ENCODE data around the gene ADCY2. TPM values are rescaled to one million over a fixed set of nuclear protein-coding genes. Genes with fewer than 3 reads are reported as not detected.

The ADCY2 gene
- total and polyA plus RNA-seq, 3 experiments from 2014 or later = not detected

DNA sequence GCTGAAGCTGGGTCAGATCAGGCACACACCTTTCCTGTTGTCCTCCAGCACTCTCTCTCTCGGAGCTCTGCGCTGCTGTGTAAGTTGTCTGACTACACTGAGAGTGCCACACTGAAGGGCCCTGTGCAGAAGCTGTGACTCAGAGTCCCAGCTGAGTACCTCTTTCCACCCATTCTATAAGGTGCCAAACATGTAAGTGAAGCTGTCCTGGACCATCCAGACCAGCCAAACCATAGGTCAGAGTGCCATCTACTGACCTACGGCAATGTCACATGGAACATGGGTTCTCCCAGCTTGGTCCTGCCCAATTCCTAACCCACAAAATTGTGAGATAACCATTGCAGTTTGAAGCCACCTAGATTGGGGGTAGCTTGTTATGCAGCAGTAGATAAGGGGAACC, 68.2 kb downstream of the ADCY2 start:
- CTCF ChIA-PET = no interaction called here
- H3K27ac Mint-ChIP-seq = no peak overlapping the region
- Histone ChIP-seq H3K27me3 (ENCODE audit: insufficient read depth, low read length, poor library complexity, severe bottlenecking) (no peaks in the 10 kb centered on the region), H3K27ac (ENCODE audit: low read depth, low read length) (no peak overlapping the region), H3K36me3 (ENCODE audit: insufficient read depth, low read length) (no peaks in the 10 kb centered on the region), H3K4me1 (ENCODE audit: insufficient read depth, low read length) (no peaks in the 10 kb centered on the region), H3K9me3 (ENCODE audit: low read length) (no peaks in the 10 kb centered on the region), H3K4me3 (ENCODE audit: low read length) (no peak overlapping the region)
- no peaks in the 10 kb centered on the region for H3K36me3 Mint-ChIP-seq
- H3K27me3 Mint-ChIP-seq = no peaks in the 10 kb centered on the region
- no peaks in the 10 kb centered on the region for H3K4me1 Mint-ChIP-seq
- peaks cover 0 to 2% (median 0%) of the 10 kb centered on the region in 5 donors for H3K9me3 Mint-ChIP-seq
- POLR2A ChIA-PET = no interaction called here
- DNase-seq = no peak
- no peak overlapping the region for H3K4me3 Mint-ChIP-seq

DNA sequence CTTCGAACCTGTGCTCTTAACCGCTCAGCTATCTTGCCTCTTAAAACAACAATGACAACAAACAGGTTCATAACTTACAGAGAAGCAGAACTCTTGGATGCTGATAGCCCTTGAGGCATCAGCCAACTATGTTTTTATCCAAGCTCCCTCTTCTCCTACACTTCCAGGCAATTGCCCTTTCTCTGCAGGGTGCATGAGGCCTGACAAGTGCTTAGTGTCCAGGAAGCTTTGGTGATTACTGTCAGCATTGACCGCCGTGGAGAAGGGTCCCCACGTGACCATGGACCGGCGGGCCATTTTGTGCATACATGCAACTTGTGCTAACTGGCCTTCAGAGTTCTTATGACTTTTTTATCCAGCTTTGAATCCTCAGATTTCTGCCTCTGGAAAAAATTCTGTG, 71.2 kb downstream of the ADCY2 start:
- Histone ChIP-seq H3K27me3 (ENCODE audit: insufficient read depth, low read length, poor library complexity, severe bottlenecking) (no peaks in the 10 kb centered on the region), H3K36me3 (ENCODE audit: insufficient read depth, low read length) (no peaks in the 10 kb centered on the region), H3K27ac (ENCODE audit: low read depth, low read length) (no peak overlapping the region), H3K4me3 (ENCODE audit: low read length) (no peak overlapping the region), H3K4me1 (ENCODE audit: insufficient read depth, low read length) (no peaks in the 10 kb centered on the region), H3K9me3 (ENCODE audit: low read length) (no peaks in the 10 kb centered on the region)
- CTCF ChIA-PET = no interaction called here
- no peaks in the 10 kb centered on the region for H3K4me1 Mint-ChIP-seq
- H3K36me3 Mint-ChIP-seq = no peaks in the 10 kb centered on the region
- H3K4me3 Mint-ChIP-seq = no peak overlapping the region
- no peak for DNase-seq
- POLR2A ChIA-PET = no interaction called here
- H3K27ac Mint-ChIP-seq = no peak overlapping the region
- peaks cover 0 to 7% (median 4%) of the 10 kb centered on the region in 5 donors for H3K9me3 Mint-ChIP-seq
- no peaks in the 10 kb centered on the region for H3K27me3 Mint-ChIP-seq

GRCh38 chr5:7468742-7469141, 72.8 kb downstream of the ADCY2 start:
- Mint-ChIP-seq H3K4me1 (no peaks in the 10 kb centered on the region), H3K36me3 (no peaks in the 10 kb centered on the region), H3K9me3 (peaks cover 0 to 9% (median 6%) of the 10 kb centered on the region in 5 donors), H3K27ac (no peak overlapping the region), H3K27me3 (no peaks in the 10 kb centered on the region), H3K4me3 (no peak overlapping the region)
- DNase-seq = no peak
- POLR2A ChIA-PET = no interaction called here
- CTCF ChIA-PET = no interaction called here
- Histone ChIP-seq H3K27me3 (ENCODE audit: insufficient read depth, low read length, poor library complexity, severe bottlenecking) (no peaks in the 10 kb centered on the region), H3K36me3 (ENCODE audit: insufficient read depth, low read length) (no peaks in the 10 kb centered on the region), H3K4me1 (ENCODE audit: insufficient read depth, low read length) (no peaks in the 10 kb centered on the region), H3K9me3 (ENCODE audit: low read length) (no peaks in the 10 kb centered on the region), H3K4me3 (ENCODE audit: low read length) (no peak overlapping the region), H3K27ac (ENCODE audit: low read depth, low read length) (no peak overlapping the region)

- H3K27ac Mint-ChIP-seq = no peak overlapping the region
- H3K4me1 Mint-ChIP-seq = no peaks in the 10 kb centered on the region
- DNase-seq = no peak
- Histone ChIP-seq H3K9me3 (ENCODE audit: low read length) (no peaks in the 10 kb centered on the region), H3K4me1 (ENCODE audit: insufficient read depth, low read length) (no peaks in the 10 kb centered on the region), H3K27me3 (ENCODE audit: insufficient read depth, low read length, poor library complexity, severe bottlenecking) (no peaks in the 10 kb centered on the region), H3K27ac (ENCODE audit: low read depth, low read length) (no peak overlapping the region), H3K36me3 (ENCODE audit: insufficient read depth, low read length) (no peaks in the 10 kb centered on the region), H3K4me3 (ENCODE audit: low read length) (no peak overlapping the region)
- no peaks in the 10 kb centered on the region for H3K27me3 Mint-ChIP-seq
- no peak overlapping the region for H3K4me3 Mint-ChIP-seq
- CTCF ChIA-PET = no interaction called here
- POLR2A ChIA-PET = no interaction called here
- H3K9me3 Mint-ChIP-seq = peaks cover 2 to 9% (median 7%) of the 10 kb centered on the region in 5 donors
- H3K36me3 Mint-ChIP-seq = no peaks in the 10 kb centered on the region
These were observed 75.8 kb downstream of the ADCY2 start for GRCh38 chr5:7471710-7472109.

DNA sequence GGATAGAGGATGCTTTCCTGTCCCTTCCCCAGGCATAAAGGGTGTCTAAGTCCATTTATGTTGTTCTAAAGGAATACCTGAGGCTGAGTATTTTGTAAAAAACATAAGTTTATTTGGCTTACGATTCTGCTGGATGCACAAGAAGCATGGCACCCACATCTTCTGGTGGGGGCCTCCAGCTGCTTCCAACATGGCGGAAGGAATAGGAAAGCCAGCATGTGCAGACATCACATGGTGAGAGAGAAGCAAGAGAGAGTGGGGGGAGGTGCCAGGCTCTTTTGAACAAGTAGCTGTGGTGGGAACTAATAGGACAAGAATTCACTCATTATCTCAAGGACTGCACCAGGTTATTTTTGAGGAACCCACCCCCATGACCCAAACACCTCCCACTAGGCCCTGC, 77.2 kb downstream of the ADCY2 start:
- POLR2A ChIA-PET = no interaction called here

DNA sequence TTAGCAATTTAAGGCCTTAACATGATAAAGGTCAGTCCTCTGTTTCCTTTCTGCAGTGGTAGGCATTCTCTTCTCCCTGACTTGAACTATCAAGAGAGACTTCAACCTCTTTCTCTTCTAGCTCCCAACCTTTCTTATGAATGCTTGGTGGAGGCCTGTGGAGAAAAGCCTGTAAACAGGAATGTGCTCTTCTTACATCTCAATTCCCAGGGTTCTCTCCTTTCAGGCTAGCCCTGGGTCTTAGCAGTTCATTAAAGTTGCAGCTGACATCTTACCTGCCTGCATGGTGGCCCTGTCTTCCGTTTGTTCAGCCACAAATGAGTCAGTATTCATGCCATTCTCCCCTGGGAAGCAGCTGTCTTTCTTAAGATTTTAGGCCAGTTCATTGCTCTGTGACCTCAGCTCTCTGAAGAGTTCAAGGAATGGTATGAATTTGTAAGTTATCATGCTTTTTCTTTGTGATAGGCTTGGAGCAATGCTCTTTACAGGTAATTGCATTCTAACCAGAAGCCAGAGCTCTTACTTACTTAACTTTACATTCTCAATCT, 77.8 kb downstream of the ADCY2 start:
- Histone ChIP-seq H3K27ac (ENCODE audit: low read depth, low read length) (no peak overlapping the region), H3K4me1 (ENCODE audit: insufficient read depth, low read length) (no peaks in the 10 kb centered on the region), H3K4me3 (ENCODE audit: low read length) (no peak overlapping the region), H3K9me3 (ENCODE audit: low read length) (no peaks in the 10 kb centered on the region), H3K36me3 (ENCODE audit: insufficient read depth, low read length) (no peaks in the 10 kb centered on the region), H3K27me3 (ENCODE audit: insufficient read depth, low read length, poor library complexity, severe bottlenecking) (no peaks in the 10 kb centered on the region)
- no peak overlapping the region for H3K27ac Mint-ChIP-seq
- H3K36me3 Mint-ChIP-seq = no peaks in the 10 kb centered on the region
- H3K27me3 Mint-ChIP-seq = no peaks in the 10 kb centered on the region
- POLR2A ChIA-PET = no interaction called here
- H3K4me3 Mint-ChIP-seq = no peak overlapping the region
- no peaks in the 10 kb centered on the region for H3K4me1 Mint-ChIP-seq
- no peak for DNase-seq
- peaks cover 2 to 9% (median 7%) of the 10 kb centered on the region in 5 donors for H3K9me3 Mint-ChIP-seq
- CTCF ChIA-PET = no interaction called here

More for the DNA sequence above, 77.2 kb downstream of the ADCY2 start:
- Histone ChIP-seq H3K9me3 (ENCODE audit: low read length) (no peaks in the 10 kb centered on the region), H3K27me3 (ENCODE audit: insufficient read depth, low read length, poor library complexity, severe bottlenecking) (no peaks in the 10 kb centered on the region), H3K27ac (ENCODE audit: low read depth, low read length) (no peak overlapping the region), H3K4me3 (ENCODE audit: low read length) (no peak overlapping the region), H3K36me3 (ENCODE audit: insufficient read depth, low read length) (no peaks in the 10 kb centered on the region), H3K4me1 (ENCODE audit: insufficient read depth, low read length) (no peaks in the 10 kb centered on the region)
- no peaks in the 10 kb centered on the region for H3K36me3 Mint-ChIP-seq
- no peak for DNase-seq
- H3K4me1 Mint-ChIP-seq = no peaks in the 10 kb centered on the region
- no peak overlapping the region for H3K4me3 Mint-ChIP-seq
- H3K27ac Mint-ChIP-seq = no peak overlapping the region
- no peaks in the 10 kb centered on the region for H3K27me3 Mint-ChIP-seq
- H3K9me3 Mint-ChIP-seq = peaks cover 2 to 9% (median 7%) of the 10 kb centered on the region in 5 donors
- CTCF ChIA-PET = no interaction called here

- Histone ChIP-seq H3K27ac (ENCODE audit: low read depth, low read length) (no peak overlapping the region), H3K4me1 (ENCODE audit: insufficient read depth, low read length) (no peaks in the 10 kb centered on the region), H3K36me3 (ENCODE audit: insufficient read depth, low read length) (no peaks in the 10 kb centered on the region), H3K4me3 (ENCODE audit: low read length) (no peak overlapping the region), H3K9me3 (ENCODE audit: low read length) (no peaks in the 10 kb centered on the region), H3K27me3 (ENCODE audit: insufficient read depth, low read length, poor library complexity, severe bottlenecking) (no peaks in the 10 kb centered on the region)
- Mint-ChIP-seq H3K27me3 (no peaks in the 10 kb centered on the region), H3K36me3 (no peaks in the 10 kb centered on the region), H3K4me3 (no peak overlapping the region), H3K9me3 (peaks cover 2 to 9% (median 7%) of the 10 kb centered on the region in 5 donors), H3K4me1 (no peaks in the 10 kb centered on the region), H3K27ac (no peak overlapping the region)
- ChIA-PET POLR2A (no interaction called here), CTCF (no interaction called here)
- no peak for DNase-seq
These were observed 79.0 kb downstream of the ADCY2 start for GRCh38 chr5:7474821-7475403.

DNA sequence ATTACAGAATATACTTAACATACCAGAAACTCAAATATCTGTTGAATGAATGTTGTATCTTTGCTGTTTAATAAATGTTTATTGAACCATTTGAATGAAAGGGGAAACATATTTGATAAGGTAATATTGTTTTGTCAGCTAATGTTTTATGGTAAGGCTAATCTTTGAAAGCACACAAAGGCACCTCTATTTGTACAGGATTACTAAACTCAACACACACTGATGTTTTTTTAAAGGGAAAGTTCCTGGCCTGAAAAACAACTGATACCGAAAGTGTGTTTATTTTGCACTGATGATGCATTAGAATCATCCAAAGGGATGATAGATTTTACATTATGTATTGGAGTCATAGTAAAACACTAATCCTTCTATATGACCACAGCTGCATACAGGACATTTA, 82.5 kb downstream of the ADCY2 start:
- H3K9me3 ChIP-seq (ENCODE audit: low read length) = no peaks in the 10 kb centered on the region
- POLR2A ChIA-PET = no interaction called here
- no peak overlapping the region for H3K4me3 ChIP-seq (ENCODE audit: low read length)

More for the DNA sequence above, 82.5 kb downstream of the ADCY2 start:
- Histone ChIP-seq H3K4me1 (ENCODE audit: insufficient read depth, low read length) (no peaks in the 10 kb centered on the region), H3K27ac (ENCODE audit: low read depth, low read length) (no peak overlapping the region), H3K36me3 (ENCODE audit: insufficient read depth, low read length) (no peaks in the 10 kb centered on the region), H3K27me3 (ENCODE audit: insufficient read depth, low read length, poor library complexity, severe bottlenecking) (no peaks in the 10 kb centered on the region)
- no peaks in the 10 kb centered on the region for H3K27me3 Mint-ChIP-seq
- no peak overlapping the region for H3K27ac Mint-ChIP-seq
- CTCF ChIA-PET = no interaction called here
- peaks cover 0 to 7% (median 2%) of the 10 kb centered on the region in 5 donors for H3K9me3 Mint-ChIP-seq
- DNase-seq = no peak
- no peaks in the 10 kb centered on the region for H3K36me3 Mint-ChIP-seq
- no peaks in the 10 kb centered on the region for H3K4me1 Mint-ChIP-seq
- H3K4me3 Mint-ChIP-seq = no peak overlapping the region
